NCI-H2081 (cell line): ENCODE results near the gene PI4K2A.

ENCODE experiments used
- DNase-seq, 2 experiments: peaks; one replicate each; lab custom pipeline; 2025; lab: John Stamatoyannopoulos, UW

The PI4K2A gene

DNA sequence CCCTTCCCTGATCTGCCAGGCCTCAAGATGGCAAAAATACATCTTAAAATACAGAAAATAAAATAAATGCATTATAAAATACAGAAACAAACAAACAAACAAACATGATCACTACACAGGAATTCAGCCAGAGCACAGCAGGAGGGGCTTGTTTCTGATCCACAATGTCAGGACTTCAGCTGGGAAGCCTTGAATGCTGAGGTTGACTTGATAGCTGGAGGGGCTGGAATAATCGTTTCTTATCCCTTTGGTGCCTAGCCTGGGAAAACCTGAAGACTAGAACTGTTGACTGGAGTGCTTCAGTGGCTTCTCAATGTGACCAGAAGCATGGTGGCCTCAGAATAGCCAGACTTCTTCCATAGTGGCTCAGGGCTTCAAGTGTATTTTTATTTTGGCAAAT lies 63.9 kb downstream of the PI4K2A start:
- no peak for DNase-seq

DNA sequence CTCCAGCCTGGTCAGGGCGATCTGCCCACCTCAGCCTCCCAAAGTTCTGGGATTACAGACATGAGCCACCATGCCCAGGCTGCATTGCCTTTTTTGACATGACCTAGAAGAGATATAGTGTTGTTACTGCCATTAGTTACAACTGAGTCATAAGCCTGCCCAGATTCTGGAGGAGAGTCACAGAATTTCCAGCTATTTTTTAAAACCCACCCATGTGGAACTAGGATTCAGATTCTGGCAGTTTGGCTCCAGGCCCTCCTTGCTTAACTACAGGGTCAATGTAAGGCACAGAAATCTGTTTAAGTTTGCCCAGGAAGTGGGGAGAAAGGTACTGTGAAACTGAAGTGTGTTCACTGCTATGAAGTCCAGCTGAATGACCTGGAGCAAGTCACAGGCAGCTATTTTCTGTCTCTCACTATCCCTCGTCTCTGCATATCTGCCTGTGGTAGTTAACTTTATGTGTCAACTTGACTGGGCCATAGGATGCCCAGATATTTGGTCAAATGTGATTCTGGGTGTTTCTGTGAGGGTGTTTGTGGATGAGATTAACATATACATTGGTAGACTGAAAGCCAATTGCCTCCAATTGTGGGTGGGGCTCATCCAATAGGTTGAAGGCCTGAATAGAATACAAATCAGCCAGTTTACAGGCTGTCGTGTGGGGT lies 64.7 kb downstream of the PI4K2A start:
- no peak for DNase-seq

DNA sequence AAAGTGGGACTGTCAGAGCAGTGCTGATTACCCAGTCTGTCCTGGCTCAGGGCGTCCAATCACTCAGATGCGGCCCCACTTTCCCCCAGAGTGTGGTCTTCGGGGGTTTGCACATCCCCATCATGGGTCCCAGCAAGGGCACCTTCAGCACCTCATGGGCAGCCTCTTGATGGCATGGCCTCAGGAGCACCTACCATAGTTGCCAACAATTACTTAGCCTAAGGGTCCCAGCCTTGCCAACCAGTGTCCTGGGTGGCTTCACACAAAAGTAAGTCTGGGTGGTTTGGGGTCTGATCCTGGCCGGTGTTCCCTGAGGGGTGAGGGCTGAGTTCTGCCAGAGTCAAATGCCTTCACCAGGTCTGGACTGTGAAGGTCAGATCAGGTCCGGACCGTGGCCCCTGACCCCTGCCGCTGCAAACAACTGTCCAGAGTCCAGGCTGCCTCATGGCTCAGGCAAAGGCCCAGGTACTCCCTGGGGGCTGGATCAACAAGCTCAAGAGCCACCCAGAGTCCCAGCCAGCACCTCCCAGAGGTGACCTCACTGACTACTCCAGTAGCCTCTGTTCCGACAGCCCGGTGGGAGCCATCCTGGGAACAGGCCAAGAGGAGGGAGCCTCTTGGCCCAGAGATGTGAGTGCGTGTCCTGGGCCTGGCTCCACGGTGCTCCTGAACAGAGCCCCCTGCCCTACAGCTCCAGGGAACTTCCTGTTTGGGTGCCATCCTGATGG lies 66.8 kb downstream of the PI4K2A start:
- DNase-seq: no peak

- DNase-seq: no peak
Measured at GRCh38 chr10:97708167-97708566, 67.7 kb downstream of the PI4K2A start.

GRCh38 chr10:97708976-97709946 lies 68.8 kb downstream of the PI4K2A start:
- DNase-seq: peak in 1 of 2 experiments; percentile 6

- no peak for DNase-seq
Measured at GRCh38 chr10:97711640-97712572, 71.4 kb downstream of the PI4K2A start.

GRCh38 chr10:97713339-97713825 lies 72.9 kb downstream of the PI4K2A start, which contains the start of gene MARVELD1:
MARVELD1 (plus strand) TSS chr10:97713730; CDS start chr10:97713877, 147 bp downstream.
- peak; percentile 6 for DNase-seq

DNA sequence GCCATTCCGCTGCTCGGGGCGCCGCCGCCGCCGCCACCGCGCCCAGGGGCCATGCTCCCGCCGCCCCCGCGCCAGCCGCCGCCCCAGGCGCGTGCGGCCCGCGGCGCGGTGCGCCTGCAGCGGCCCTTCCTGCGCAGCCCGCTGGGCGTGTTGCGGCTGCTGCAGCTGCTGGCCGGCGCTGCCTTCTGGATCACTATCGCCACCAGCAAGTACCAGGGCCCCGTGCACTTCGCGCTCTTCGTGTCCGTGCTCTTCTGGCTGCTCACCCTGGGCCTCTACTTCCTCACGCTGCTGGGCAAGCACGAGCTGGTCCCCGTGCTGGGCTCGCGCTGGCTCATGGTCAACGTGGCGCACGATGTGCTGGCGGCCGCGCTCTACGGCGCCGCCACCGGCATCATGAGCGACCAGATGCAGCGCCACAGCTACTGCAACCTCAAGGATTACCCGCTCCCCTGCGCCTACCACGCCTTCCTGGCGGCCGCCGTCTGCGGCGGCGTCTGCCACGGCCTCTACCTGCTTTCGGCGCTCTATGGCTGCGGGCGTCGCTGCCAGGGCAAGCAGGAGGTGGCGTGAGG lies 73.4 kb downstream of the PI4K2A start:
- DNase-seq: peak; percentile 10 to 56

DNA sequence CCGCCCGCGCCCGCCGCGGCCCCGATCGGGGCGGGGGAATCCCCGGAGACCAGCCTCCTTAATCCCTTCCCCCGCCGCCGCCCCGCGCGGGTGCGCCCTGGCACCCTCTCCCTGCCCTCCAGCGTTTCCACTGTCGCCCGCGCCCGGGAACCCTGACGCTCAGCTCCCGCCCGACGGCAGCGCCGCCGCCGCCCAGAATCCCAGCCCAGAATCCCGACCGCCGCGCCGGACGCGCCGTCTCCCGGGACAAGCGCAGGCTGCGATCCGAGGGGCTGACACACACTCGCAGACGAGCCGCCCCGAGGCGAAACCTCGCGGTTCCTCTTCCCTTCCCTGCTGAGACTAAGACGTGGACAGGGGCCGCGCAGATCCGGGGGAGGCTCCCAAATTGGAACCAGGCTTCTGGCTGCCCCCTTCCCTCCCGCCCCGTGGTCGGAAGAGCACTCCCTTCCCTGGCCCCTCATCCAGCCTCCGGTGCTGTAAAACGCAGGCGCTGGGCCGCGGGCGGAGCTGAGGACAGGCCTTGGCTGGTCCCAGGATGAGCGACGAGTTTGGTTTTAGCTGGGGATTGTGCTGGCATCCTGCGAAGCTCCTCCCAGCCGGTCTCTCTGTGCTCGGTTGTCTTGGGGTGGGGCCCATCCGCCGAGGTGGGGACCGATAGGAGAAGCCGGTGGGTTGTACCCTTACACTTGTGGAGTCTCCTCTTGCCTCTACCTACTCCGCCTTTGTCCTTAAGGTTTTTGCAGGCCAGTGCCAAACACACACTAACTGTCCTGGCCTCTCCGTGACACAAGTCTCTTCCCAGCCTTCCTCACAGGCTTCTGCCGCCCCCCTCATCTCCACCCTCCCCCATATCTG lies 74.2 kb downstream of the PI4K2A start:
- peak in 1 of 2 experiments; percentile 9 for DNase-seq

- no peak for DNase-seq
Measured at GRCh38 chr10:97715259-97715874, 74.9 kb downstream of the PI4K2A start.

GRCh38 chr10:97717627-97718026 lies 77.2 kb downstream of the PI4K2A start:
- no peak for DNase-seq

GRCh38 chr10:97718178-97718577 lies 77.7 kb downstream of the PI4K2A start:
- no peak for DNase-seq

DNA sequence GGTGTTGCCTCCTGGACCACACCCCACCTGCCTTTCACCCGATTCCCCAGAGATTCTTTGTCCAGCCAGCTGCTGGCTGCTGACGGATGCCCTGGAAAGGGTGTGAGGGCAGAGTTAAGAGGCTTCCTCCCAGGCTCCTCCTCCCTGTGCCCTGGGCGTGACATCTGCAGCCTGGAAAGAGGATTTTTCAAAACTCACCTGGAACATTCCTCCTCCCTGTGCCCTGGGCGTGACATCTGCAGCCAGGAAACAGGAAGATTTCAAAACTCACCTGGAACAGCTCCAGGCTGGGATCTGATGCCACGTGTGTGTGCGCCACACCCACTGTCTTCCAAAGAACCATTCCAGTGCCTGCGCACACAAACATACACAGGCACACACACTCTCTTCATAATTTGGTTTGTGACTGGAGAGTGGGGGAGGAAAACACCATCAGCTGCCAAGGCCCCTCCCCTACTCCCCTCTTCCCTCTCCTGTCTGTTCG lies 78.2 kb downstream of the PI4K2A start:
- DNase-seq: peak; percentile 25 to 35

DNA sequence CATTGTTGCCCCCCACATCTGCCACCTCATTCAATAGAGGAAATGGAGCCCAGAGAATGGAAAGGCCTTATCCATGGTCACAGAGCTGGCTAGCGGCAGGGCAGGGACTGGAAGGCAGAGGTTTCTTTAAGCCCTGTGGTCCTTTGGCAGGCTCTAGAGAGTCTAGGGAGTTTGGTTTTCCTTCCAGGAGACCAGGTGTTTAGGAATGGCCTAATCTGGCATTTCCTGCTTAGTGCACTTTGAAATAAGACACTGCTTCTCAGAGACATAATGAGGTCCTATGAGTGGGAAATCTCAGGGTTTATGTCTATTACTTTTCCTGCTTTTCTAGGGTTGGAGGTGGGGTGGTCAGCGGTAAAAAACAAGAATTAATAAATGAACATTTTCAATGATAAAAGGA lies 79.1 kb downstream of the PI4K2A start:
- no peak for DNase-seq

GRCh38 chr10:97721871-97722780 lies 81.7 kb downstream of the PI4K2A start:
- no peak for DNase-seq

DNA sequence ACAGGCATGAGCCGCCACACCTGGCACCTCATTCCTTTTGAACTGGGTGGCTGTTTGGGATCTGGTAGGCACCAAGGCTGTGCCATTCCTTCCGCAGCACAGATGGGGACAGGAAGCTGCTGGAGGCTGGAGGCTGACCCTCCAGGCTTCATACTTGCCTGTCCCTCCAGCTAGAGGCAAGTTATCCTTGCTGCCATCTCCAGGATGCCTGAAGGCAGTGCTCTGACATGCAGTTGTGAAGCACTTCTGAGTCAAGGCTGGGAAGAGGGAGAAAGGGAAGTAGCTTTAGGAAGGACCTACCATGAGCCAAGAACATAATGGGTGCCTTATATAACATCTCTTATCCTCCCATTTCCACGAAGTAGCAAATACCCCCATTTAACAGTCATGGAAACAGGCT lies 82.5 kb downstream of the PI4K2A start:
- no peak for DNase-seq

DNA sequence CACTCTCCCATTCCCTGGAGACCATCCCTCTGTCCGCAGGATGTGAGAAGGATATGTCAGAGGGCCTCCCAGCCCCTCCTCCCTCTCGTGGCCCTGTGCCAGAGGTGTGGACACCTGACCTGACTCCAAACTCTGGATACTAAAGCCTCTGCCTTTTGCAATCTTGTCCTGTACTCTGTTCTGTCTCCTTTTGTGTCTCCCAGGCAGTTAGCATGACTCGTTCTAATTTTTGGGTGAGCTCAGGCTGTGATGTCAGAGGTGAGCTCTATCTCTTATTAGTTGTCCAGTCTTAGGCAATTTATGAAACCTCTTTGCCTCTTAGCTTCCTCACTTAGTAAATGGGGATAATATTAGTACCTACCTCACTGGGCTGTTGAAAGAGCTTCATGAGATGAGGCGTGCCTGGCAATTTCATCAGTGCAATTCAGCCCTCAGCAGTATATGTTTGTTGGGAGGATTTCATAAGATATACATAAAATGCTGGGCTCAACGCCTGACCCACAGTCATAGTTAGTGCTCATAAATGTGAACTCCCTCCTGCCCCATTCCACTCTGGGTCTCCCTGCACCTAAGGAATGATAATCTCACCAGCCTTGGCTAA lies 84.0 kb downstream of the PI4K2A start:
- no peak for DNase-seq
